Umbilical cord (tissue), 2 donors: Measurements from ENCODE around the gene TRIM8. TPM values are rescaled to one million over a fixed set of nuclear protein-coding genes. Genes with fewer than 3 reads are reported as not detected.
"Not testable (repeated sequence)": the region's sequence is repeated elsewhere in the genome, so short reads cannot be mapped to it uniquely, and the experiment has no call there.

Experiments
- DNase-seq: peaks from one replicate; pipeline ENCODE4 v3.0.0-alpha.2; 2015; ENCODE audit warnings: low spot score
- total RNA-seq: library from RNA; depleted of rRNA; stranded (reverse); fragments of >200 nt; gene quantifications from one replicate; pipeline ENCODE4 v1.2.3, GENCODE V29; 2014; ENCODE audit warnings: low replicate concordance; ENCODE audit not compliant: insufficient read depth

TRIM8 gene
- total RNA-seq, 1 donor from 2014 or later = 31.3 TPM

DNA sequence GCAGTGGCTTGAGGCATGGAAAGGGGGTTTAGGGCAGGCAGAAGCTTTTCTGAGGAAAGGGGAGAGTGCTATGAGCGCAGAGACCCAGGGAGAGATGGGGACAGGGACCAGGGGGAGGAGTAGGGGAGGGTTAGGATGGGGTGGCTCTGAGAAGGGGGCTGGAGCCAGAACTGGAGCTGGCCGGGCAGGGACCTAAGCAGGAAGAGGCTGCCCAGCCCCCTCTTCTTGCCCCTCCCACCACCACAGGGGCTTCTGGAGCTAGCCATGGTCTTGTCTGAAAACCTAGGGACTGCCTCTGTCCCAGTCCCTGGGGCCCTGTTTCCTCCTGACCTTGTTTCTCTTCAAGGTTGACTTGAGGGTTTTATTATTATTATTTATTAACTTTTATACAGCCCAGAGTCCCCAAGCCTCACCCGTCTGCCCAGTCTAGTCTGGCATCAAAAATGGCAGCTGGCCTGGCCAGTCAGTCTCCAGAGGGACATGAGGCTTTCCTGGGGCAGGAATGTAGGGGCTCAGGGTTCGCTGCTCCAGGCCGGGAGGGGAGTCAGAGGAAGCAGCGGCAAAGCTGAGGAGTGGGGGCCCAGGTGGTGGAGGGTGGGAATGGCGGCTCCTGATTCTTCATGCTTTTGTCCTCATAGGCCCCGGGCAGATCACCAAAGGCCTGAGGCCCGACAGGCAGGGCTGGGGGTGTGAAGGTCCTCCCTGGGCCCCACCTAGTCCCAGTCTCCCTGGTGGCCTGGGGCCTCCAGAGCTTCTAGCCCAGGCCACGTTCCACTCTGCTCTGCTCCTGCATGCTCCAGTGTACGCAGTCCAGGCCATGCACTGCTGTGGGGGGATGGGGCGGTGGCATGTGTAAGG, 5.7 kb downstream of the TRIM8 start:
- DNase-seq = no peak

DNA sequence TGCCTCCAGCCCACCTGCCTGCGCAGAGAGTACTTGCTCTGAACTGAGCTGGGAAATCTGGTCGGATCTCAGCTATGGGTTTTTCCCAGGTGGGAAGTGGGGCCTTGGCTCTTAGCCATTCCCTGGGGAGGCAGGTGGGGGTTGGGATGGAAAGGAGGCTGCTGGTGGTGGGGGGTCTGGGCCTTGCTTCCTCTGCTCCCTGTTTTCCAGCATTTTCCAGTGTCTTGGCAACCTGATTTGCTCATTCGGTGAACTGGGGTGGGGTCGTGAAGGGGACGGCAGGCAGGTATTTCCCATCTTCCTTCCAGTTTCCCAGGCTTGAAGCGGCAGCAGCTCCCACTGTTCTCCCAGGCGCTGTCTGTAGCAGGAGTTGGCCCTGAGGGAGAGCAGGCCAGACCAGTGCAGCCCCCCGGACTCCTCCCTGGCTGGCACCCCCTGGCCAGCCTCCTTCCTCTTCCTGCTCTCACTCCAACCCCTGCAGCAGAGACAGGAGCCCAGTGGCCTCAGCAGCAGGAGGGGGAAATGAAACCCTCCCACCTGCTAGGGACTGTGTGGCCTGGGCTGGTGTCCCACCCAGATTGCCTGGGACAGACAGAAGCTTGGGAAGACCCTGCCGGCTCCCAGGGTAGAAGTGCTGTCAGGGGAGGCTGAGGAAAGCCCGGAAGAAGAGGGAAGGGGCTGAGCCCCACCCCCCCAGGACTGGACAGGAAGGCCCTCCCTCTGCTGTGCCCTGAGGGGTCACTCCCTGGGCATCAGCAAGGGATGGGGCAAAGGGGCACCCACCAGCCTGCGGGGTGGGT, 6.6 kb downstream of the TRIM8 start:
- DNase-seq = no peak

- no peak for DNase-seq
These were observed 7.3 kb downstream of the TRIM8 start for GRCh38 chr10:102651455-102652169.

GRCh38 chr10:102652170-102652916, 8.1 kb downstream of the TRIM8 start:
- DNase-seq = no peak

- DNase-seq = no peak
These were observed 8.8 kb downstream of the TRIM8 start for GRCh38 chr10:102653060-102653459.

- no peak for DNase-seq
These were observed 10.3 kb downstream of the TRIM8 start for GRCh38 chr10:102654566-102654965.

DNA sequence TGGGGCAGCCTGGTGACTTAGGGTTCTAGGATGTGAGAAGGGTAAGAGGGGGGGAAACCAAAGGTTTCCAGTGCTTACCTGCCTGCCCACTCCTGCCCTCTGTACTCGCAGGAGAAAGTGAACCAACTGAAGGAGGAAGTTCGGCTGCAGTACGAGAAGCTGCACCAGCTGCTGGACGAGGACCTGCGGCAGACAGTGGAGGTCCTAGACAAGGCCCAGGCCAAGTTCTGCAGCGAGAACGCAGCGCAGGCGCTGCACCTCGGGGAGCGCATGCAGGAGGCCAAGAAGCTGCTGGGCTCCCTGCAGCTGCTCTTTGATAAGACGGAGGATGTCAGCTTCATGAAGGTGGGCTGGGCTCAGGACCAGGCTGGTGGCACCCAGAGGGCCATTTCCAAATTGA, 10.7 kb downstream of the TRIM8 start:
- no peak for DNase-seq

DNA sequence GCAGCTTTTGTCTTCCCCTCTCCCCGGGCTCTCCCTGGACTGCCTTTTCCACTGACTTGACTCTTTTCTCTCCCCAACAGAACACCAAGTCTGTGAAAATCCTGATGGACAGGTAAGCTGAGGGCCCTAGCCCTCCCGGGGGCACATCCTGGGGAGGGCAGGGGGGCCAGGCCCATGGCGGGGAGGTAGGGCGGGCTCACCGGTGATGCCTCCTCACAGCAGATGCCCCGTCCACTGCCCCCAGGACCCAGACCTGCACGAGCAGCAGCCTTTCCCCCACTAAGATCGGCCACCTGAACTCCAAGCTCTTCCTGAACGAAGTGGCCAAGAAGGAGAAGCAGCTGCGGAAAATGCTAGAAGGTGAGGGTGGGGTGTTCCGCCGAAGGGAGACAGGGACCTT, 11.7 kb downstream of the TRIM8 start:
- no peak for DNase-seq

DNA sequence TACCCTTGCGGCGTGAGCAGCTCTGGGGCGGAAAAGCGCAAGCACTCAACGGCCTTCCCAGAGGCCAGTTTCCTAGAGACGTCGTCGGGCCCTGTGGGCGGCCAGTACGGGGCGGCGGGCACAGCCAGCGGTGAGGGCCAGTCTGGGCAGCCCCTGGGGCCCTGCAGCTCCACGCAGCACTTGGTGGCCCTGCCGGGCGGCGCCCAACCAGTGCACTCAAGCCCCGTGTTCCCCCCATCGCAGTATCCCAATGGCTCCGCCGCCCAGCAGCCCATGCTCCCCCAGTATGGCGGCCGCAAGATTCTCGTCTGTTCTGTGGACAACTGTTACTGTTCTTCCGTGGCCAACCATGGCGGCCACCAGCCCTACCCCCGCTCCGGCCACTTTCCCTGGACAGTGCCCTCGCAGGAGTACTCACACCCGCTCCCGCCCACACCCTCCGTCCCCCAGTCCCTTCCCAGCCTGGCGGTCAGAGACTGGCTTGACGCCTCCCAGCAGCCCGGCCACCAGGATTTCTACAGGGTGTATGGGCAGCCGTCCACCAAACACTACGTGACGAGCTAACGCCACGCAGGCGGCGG, 12.6 kb downstream of the TRIM8 start:
- DNase-seq = no peak

GRCh38 chr10:102657451-102657850, 13.2 kb downstream of the TRIM8 start:
- DNase-seq = no peak

DNA sequence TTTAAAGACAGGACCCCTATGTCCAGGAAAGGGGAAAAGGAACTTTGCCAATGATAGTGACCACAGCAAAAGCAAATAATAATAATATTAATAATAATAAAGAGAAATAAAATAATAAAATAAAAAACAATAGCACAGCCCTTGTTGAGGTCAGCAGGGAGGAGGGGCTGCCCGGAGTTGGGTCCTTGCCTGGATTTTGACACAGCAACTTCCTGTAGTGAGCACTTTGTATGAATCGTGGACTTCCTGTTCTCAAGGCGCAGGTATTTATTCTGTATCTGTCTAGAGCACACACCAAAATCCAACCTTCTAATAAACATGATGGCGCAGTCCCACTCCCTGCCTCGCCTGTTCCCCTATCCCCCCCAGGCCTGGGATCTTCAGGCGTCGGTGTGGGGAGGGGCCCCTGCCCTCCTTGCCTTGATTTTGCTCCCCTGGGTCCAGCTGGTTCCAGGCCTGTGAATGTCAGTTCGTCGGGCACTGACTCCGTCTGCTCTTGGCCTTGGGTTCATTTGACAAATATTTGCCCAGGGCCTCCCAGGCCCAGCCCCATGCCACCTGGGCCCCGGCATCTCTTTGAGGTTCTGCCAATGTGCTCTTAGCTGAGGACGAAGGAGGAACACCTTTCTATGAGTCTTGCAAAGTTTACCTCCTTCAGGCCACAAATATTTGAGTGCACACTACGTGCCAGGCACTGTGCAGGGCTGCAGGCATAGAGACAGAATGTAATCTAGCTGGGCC, 13.9 kb downstream of the TRIM8 start:
- no peak for DNase-seq

- no peak for DNase-seq
These were observed 14.5 kb downstream of the TRIM8 start for GRCh38 chr10:102658802-102659201.

DNA sequence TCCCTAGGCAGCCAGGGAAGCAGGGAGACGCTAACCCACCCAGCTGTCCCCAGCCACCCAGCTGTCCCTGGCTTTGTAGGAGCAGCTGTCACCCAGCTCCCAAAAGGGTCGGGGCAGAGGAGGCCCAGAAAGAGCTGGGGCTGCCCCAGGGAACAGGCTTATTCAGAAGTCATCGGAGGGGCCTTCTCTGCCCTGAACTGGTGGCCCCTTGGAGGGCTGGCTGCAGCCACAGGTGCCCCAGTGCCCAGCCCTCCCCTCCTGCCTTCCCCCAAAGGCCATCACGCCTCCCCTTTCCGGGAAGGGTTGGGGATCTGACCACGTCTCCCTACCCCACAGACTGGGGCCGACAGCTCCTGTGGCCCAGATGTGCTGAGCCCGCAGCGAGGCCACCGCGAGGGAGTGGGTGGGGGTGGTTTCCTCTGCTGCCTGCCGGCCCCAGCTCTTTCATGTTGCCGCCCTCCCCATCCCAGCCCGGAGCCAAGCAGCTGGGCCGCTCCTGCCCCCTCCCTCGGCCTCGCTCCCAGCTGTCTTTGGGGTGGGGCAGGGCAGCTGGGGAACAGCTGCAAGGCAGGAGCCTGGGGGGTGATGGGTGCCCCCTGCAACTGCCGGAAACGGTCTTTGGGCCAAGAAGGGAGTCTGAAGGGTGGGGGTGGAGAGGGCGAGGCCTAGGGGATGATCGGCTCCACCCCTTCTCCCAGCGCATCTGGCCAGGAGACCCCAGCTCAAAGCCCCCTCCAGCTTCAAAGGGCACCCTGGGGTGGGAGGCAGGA, 16.8 kb downstream of the TRIM8 start:
- DNase-seq = peak; percentile 90

GRCh38 chr10:102661658-102662028, 17.4 kb downstream of the TRIM8 start:
- DNase-seq = no peak

GRCh38 chr10:102665904-102666509, 21.7 kb downstream of the TRIM8 start:
- no peak for DNase-seq

DNA sequence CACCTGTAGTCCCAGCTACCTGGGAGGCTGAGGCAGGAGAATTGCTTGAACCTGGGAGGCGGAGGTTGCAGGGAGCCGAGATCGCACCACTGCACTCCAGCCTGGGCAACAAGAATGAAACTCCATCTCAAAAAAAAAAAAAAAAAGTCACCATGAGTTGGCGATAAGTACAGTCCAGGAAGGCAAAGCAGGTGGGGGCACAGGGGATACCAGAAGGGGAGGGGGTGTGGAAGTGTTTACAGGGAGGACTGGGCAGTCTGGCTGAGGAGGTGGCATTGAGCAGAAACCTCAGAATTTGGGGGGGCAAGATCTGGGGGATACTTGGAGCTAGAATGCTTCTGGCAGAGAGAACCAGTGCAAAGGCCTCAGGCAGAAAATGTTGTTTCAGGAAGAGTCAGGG, 23.1 kb downstream of the TRIM8 start:
- not testable (repeated sequence) for DNase-seq

DNA sequence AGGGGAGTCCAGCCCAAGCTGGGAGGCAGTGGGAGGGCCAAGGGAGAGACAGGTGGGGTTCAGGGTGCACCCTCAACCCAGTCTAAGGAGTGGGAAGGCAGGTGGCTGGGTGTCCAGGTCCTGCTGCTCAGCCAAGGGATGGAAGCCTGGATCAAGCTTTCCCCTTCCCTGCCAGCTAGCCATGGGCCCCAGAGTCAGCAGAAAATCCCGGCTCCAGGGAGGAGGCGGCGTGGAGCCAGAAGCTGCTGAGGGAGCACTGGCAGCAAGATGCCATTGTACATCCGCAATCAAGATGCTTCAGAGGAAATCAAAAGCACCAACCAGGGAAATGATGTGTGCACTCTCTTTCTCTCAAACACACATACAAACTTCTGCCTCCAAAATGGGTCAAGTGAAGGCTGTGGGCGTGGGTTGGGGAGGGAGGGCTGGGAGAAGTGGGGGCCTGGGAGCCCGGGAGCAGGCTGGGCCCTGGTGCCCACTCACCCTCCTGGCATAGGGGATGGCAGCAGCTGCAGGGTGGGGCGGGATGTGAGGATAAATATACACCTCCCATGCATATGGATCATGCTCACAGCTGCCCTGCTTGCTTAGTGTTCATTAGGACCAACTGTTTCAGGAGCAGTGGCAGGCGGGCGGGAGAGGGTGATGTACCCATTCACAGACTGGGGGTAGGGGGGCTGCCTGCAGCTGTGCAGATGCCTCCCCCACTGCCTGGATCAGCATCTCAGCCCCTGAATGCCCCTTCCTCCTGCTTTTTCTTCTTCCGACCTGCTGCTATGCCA, 24.2 kb downstream of the TRIM8 start:
- no peak for DNase-seq
